MM.1S (cell line): ENCODE measurements around the gene CFAP54.

Experiments
- DNase-seq: peaks from one replicate; pipeline ENCODE4 v3.0.0-alpha.2; 2015
- H2AFZ ChIP-seq: fragments of 300-600 bp; sonication (generic); 2 replicates; pipeline ENCODE4 v1.6.0; 2016; ENCODE audit warnings: antibody characterized with exemption, low read length
- H3F3A ChIP-seq: fragments of 300-600 bp; sonication (generic); 2 replicates; pipeline ENCODE4 v1.6.1; 2016; ENCODE audit warnings: mild to moderate bottlenecking, antibody characterized with exemption, low read length, moderate library complexity, mixed read lengths; ENCODE audit not compliant: insufficient read depth
- H3K27ac ChIP-seq: fragments of 300-600 bp; sonication (generic); 2 replicates; pipeline ENCODE4 v1.5.1; 2016; ENCODE audit warnings: mild to moderate bottlenecking, low read length
- H3K27me3 ChIP-seq: fragments of 300-600 bp; sonication (generic); replicated peaks from 2 replicates; pipeline ENCODE4 v1.6.0; 2016; ENCODE audit warnings: low read length; ENCODE audit not compliant: insufficient read depth
- H3K36me3 ChIP-seq: fragments of 300-600 bp; sonication (generic); replicated peaks from 2 replicates; pipeline ENCODE4 v1.6.1; 2016; ENCODE audit warnings: mild to moderate bottlenecking, low read length, mixed read lengths; ENCODE audit not compliant: insufficient read depth
- H3K4me1 ChIP-seq: fragments of 300-600 bp; sonication (generic); 2 replicates; pipeline ENCODE4 v1.6.1; 2016; ENCODE audit warnings: low read length, mixed read lengths
- H3K4me2 ChIP-seq: fragments of 300-600 bp; sonication (generic); 2 replicates; pipeline ENCODE4 v1.6.0; 2016; ENCODE audit warnings: low read depth, low read length
- H3K4me3 ChIP-seq: fragments of 300-600 bp; sonication (generic); 2 replicates; pipeline ENCODE4 v1.5.1; 2016; ENCODE audit warnings: low read length, mixed read lengths
- H3K79me2 ChIP-seq: fragments of 300-600 bp; sonication (generic); 2 replicates; pipeline ENCODE4 v1.6.1; 2016; ENCODE audit warnings: mixed run types, low read length, mixed read lengths
- H3K9ac ChIP-seq: fragments of 300-600 bp; sonication (generic); 2 replicates; pipeline ENCODE4 v1.6.1; 2016; ENCODE audit warnings: low read length, mixed read lengths
- H3K9me2 ChIP-seq: fragments of 300-600 bp; sonication (generic); replicated peaks from 2 replicates; pipeline ENCODE4 v1.6.1; 2016; ENCODE audit warnings: mild to moderate bottlenecking, low read length, mixed read lengths; ENCODE audit not compliant: insufficient read depth
- H3K9me3 ChIP-seq: fragments of 300-600 bp; sonication (generic); replicated peaks from 2 replicates; pipeline ENCODE4 v1.6.1; 2016; ENCODE audit warnings: mild to moderate bottlenecking, low read length, mixed read lengths; ENCODE audit not compliant: insufficient read depth
- H4K20me1 ChIP-seq: fragments of 300-600 bp; sonication (generic); 2 replicates; pipeline ENCODE4 v1.6.1; 2016; ENCODE audit warnings: mild to moderate bottlenecking, low read length, moderate library complexity, mixed read lengths; ENCODE audit not compliant: insufficient read depth
- CTCF ChIP-seq: fragments of 300-600 bp; sonication (generic); IDR thresholded peaks from 2 replicates; pipeline ENCODE4 v1.5.1; 2016; ENCODE audit warnings: antibody characterized with exemption, low read length, mixed read lengths
- EZH2 ChIP-seq: fragments of 300-600 bp; sonication (generic); optimal IDR thresholded peaks from 2 replicates; pipeline ENCODE3; 2017; ENCODE audit warnings: low read depth, mild to moderate bottlenecking, antibody characterized with exemption, low read length, mixed read lengths
- EZH2phosphoT487 ChIP-seq: fragments of 300-600 bp; sonication (generic); IDR thresholded peaks from 2 replicates; pipeline ENCODE4 v1.6.1; 2018; ENCODE audit warnings: antibody characterized with exemption, low read length

Gene CFAP54

GRCh38 chr12:96912261-96912660 is 422.9 kb downstream of the CFAP54 start:
- H3F3A ChIP-seq, result peaks cover 5% of the 10 kb centered on the region
- DNase-seq, result no peak
- H3K9me2 ChIP-seq, result no peaks in the 10 kb centered on the region
- H3K79me2 ChIP-seq, result peaks cover 62% of the 10 kb centered on the region
- H3K4me3 ChIP-seq, result no peak overlapping the region
- H3K9ac ChIP-seq, result no peak overlapping the region
- TF ChIP-seq EZH2phosphoT487, result no peak
- TF ChIP-seq CTCF, result no peak
- no peak for TF ChIP-seq EZH2
- no peaks in the 10 kb centered on the region for H3K36me3 ChIP-seq
- no peak overlapping the region for H3K27ac ChIP-seq
- 0 out of 2 replicates have a peak, but pooled peaks cover 6% of the 10 kb centered on the region for H3K4me1 ChIP-seq
- no peaks in the 10 kb centered on the region for H4K20me1 ChIP-seq
- no peak overlapping the region for H3K4me2 ChIP-seq
- no peaks in the 10 kb centered on the region for H3K27me3 ChIP-seq
- no peaks in the 10 kb centered on the region for H3K9me3 ChIP-seq
- H2AFZ ChIP-seq, result no peak overlapping the region

GRCh38 chr12:96912943-96913342 is 423.6 kb downstream of the CFAP54 start:
- Histone ChIP-seq H3K27me3 (no peaks in the 10 kb centered on the region), H3K79me2 (peaks cover 55% of the 10 kb centered on the region), H3K4me2 (no peak overlapping the region), H3K4me3 (no peak overlapping the region), H3K4me1 (0 out of 2 replicates have a peak, but pooled peaks cover 6% of the 10 kb centered on the region), H3K9ac (no peak overlapping the region), H2AFZ (no peak overlapping the region), H3F3A (no peaks in the 10 kb centered on the region), H4K20me1 (no peaks in the 10 kb centered on the region), H3K27ac (no peak overlapping the region), H3K9me2 (no peaks in the 10 kb centered on the region), H3K9me3 (no peaks in the 10 kb centered on the region), H3K36me3 (no peaks in the 10 kb centered on the region)
- TF ChIP-seq EZH2, result no peak
- TF ChIP-seq CTCF, result no peak
- no peak for TF ChIP-seq EZH2phosphoT487
- DNase-seq, result no peak

GRCh38 chr12:96919510-96920210 is 430.3 kb downstream of the CFAP54 start:
- H3K4me1 ChIP-seq, result no peaks in the 10 kb centered on the region
- no peak overlapping the region for H3K4me3 ChIP-seq
- H3F3A ChIP-seq, result no peaks in the 10 kb centered on the region
- H3K27me3 ChIP-seq, result no peaks in the 10 kb centered on the region
- H3K9me2 ChIP-seq, result no peaks in the 10 kb centered on the region
- no peaks in the 10 kb centered on the region for H3K9me3 ChIP-seq
- no peak overlapping the region for H3K27ac ChIP-seq
- TF ChIP-seq EZH2phosphoT487 (no peak), CTCF (no peak), EZH2 (no peak)
- H3K9ac ChIP-seq, result no peak overlapping the region
- no peak overlapping the region for H3K4me2 ChIP-seq
- H3K79me2 ChIP-seq, result peaks cover 11% of the 10 kb centered on the region; the same call in 1 of the 2 replicates
- H2AFZ ChIP-seq, result no peak overlapping the region
- DNase-seq, result no peak
- no peaks in the 10 kb centered on the region for H4K20me1 ChIP-seq
- H3K36me3 ChIP-seq, result no peaks in the 10 kb centered on the region
